K562 (cell line): ENCODE measurements around the gene PLEKHO1. TPM values are rescaled to one million over a fixed set of nuclear protein-coding genes. Genes with fewer than 3 reads are reported as not detected.

ENCODE experiments used
- CCAR2 ChIP-seq: fragments of 200-400 bp; formaldehyde crosslinking; IDR thresholded peaks from 2 replicates; pipeline ENCODE4 v1.6.1; 2017; ENCODE audit warnings: mild to moderate bottlenecking, low read depth, low read length
- CEBPB ChIP-seq: fragments of 450-650 bp; IDR thresholded peaks from 2 replicates; pipeline ENCODE4 v1.6.1; 2016; ENCODE audit warnings: missing genetic modification characterization, missing compliant biosample characterization
- CTBP1 ChIP-seq: fragments of 450-650 bp; IDR thresholded peaks from 2 replicates; pipeline ENCODE4 v1.6.1; 2016; ENCODE audit warnings: borderline replicate concordance
- DACH1 ChIP-seq: fragments of 450-650 bp; IDR thresholded peaks from 2 replicates; pipeline ENCODE4 v1.6.1; 2018; ENCODE audit not compliant: partially characterized antibody
- EP400 ChIP-seq: fragments of 450-650 bp; IDR thresholded peaks from 2 replicates; pipeline ENCODE4 v1.6.1; 2017; ENCODE audit warnings: antibody characterized with exemption, mild to moderate bottlenecking, moderate library complexity
- GABPB2 ChIP-seq: fragments of 250-450 bp; sonication (Bioruptor Pico); conservative IDR thresholded peaks from 2 replicates; pipeline ENCODE4 v1.5.1; 2021; ENCODE audit warnings: mild to moderate bottlenecking
- HNRNPLL ChIP-seq: fragments of 200-400 bp; formaldehyde crosslinking; IDR thresholded peaks from 2 replicates; pipeline ENCODE4 v1.6.1; 2017; ENCODE audit warnings: low read length, low read depth, mild to moderate bottlenecking; ENCODE audit not compliant: poor library complexity, severe bottlenecking
- ILF3 ChIP-seq: fragments of 450-650 bp; IDR thresholded peaks from 2 replicates; pipeline ENCODE4 v1.6.1; 2018; ENCODE audit warnings: antibody characterized with exemption, mild to moderate bottlenecking, moderate library complexity, borderline replicate concordance
- MAZ ChIP-seq, 2 experiments: fragments of 450-650 bp in 1 of 2; sonication (generic) in 1 of 2; formaldehyde crosslinking; IDR thresholded peaks in 1 of 2; conservative IDR thresholded peaks in 1 of 2; 2 replicates each; pipeline versions ENCODE4 v1.4.0 to v1.5.0; 2020; ENCODE audit warnings: mild to moderate bottlenecking in 1 of 2, missing genetic modification reagents in 1 of 2
- NR0B1 ChIP-seq: fragments of 450-650 bp; IDR thresholded peaks from one replicate; pipeline ENCODE4 v1.6.1; 2018; ENCODE audit warnings: mild to moderate bottlenecking, moderate library complexity; ENCODE audit not compliant: partially characterized antibody
- NR2C1 ChIP-seq, 2 experiments: fragments of 450-650 bp; IDR thresholded peaks; 2 replicates each; pipeline ENCODE4 v1.6.1; 2017; ENCODE audit warnings: mild to moderate bottlenecking in 2 of 2, antibody characterized with exemption in 1 of 2, inconsistent platforms in 1 of 2, missing compliant biosample characterization in 1 of 2, missing genetic modification characterization in 1 of 2
- PATZ1 ChIP-seq: fragments of 250-450 bp; sonication (Bioruptor Pico); IDR thresholded peaks from 2 replicates; pipeline ENCODE4 v1.5.0; 2020; ENCODE audit warnings: mild to moderate bottlenecking, borderline replicate concordance
- PHF20 ChIP-seq: fragments of 450-650 bp; IDR thresholded peaks from 2 replicates; pipeline ENCODE4 v1.6.1; 2018; ENCODE audit not compliant: partially characterized antibody
- RB1 ChIP-seq: fragments of 450-650 bp; IDR thresholded peaks from 2 replicates; pipeline ENCODE4 v1.6.1; 2017; ENCODE audit warnings: low read depth, mild to moderate bottlenecking
- RBM34 ChIP-seq: fragments of 200-400 bp; formaldehyde crosslinking; IDR thresholded peaks from 2 replicates; pipeline ENCODE4 v1.6.1; 2018; ENCODE audit warnings: low read length, borderline replicate concordance; ENCODE audit not compliant: insufficient read depth
- SMARCA5 ChIP-seq: fragments of 450-650 bp; IDR thresholded peaks from 2 replicates; pipeline ENCODE4 v1.6.1; 2016
- TRIM25 ChIP-seq: fragments of 450-650 bp; IDR thresholded peaks from 2 replicates; pipeline ENCODE4 v1.7.0; 2016; ENCODE audit warnings: borderline replicate concordance
- ZC3H8 ChIP-seq: fragments of 450-650 bp; IDR thresholded peaks from 2 replicates; pipeline ENCODE4 v1.6.1; 2017
- ZNF175 ChIP-seq: fragments of 200-800 bp; sonication (Bioruptor generic); IDR thresholded peaks from 2 replicates; pipeline ENCODE4 v1.6.1; 2016; ENCODE audit warnings: low read depth, mild to moderate bottlenecking, missing genetic modification characterization, missing compliant biosample characterization
- ZNF239 ChIP-seq: fragments of 250-450 bp; sonication (Bioruptor Pico); IDR thresholded peaks from 2 replicates; pipeline ENCODE4 v1.4.0; 2020; ENCODE audit warnings: mild to moderate bottlenecking
- ZNF263 ChIP-seq: sonication (generic); formaldehyde crosslinking; IDR thresholded peaks from 2 replicates; pipeline ENCODE4 v1.8.0; 2022; ENCODE audit warnings: mild to moderate bottlenecking, missing genetic modification reagents, borderline replicate concordance
- ZNF586 ChIP-seq: fragments of 450-650 bp; formaldehyde crosslinking; conservative IDR thresholded peaks from 2 replicates; pipeline ENCODE4 v1.4.0; 2020; ENCODE audit warnings: mild to moderate bottlenecking, moderate library complexity
- ZNF644 ChIP-seq: fragments of 200-800 bp; sonication (Bioruptor generic); IDR thresholded peaks from 2 replicates; pipeline ENCODE4 v1.6.1; 2016; ENCODE audit warnings: low read depth, missing genetic modification characterization, missing compliant biosample characterization
- polyA plus RNA-seq, 8 experiments: library from polyadenylated mRNA; depleted of rRNA in 4 of 8; stranded (reverse) in 5 of 8; unstranded in 3 of 8; fragments of >200 nt; fragmentation: Nextera tagmentation in 2 of 8; fragmentation: Illumina TruSeq in 1 of 8; extraction: Ambion mirVana in 2 of 8; extraction: Trizol in 1 of 8; gene quantifications; 2 replicates each; pipeline versions ENCODE4 v1.2.1 to v1.2.3, GENCODE V29; 2011 to 2014; ENCODE audit warnings: inconsistent platforms in 1 of 8, missing spikeins in 1 of 8
- total RNA-seq, 7 experiments: library from RNA; depleted of rRNA in 6 of 7; stranded (reverse); fragments of >200 nt in 6 of 7; fragmentation: Illumina TruSeq in 2 of 7; extraction: Trizol in 2 of 7; gene quantifications; 2 replicates each; pipeline versions ENCODE4 v1.2.1 to v1.2.3, GENCODE V29; 2011 to 2021; ENCODE audit warnings: low replicate concordance in 1 of 7

Gene PLEKHO1
- total and polyA plus RNA-seq, 9 of the 15 experiments (the other 6 are each of a cell fraction or from before 2014, with no cell fraction given), result 0.39 to 16.2 (median 9.6) TPM

GRCh38 chr1:150165622-150166612 lies 16.2 kb downstream of the PLEKHO1 start (continued):
- TF ChIP-seq ILF3 (no peak), RBM34 (no peak), ZNF263 (CRISPR knock-in tag) (no peak; the same call in 1 of the 2 replicates), EP400 (peak; percentile 49; the same call in 1 of the 2 replicates), MAZ (CRISPR knock-in tag; conservative IDR thresholded peaks at IDR 0.05 in 1 of 2, IDR thresholded peaks at IDR 0.05 in 1 of 2) (peak in 1 of 2 experiments; percentile 59; a peak in 2 of 4 replicates), PATZ1 (CRISPR knock-in tag) (no peak), HNRNPLL (no peak), PHF20 (peak; percentile 39), ZNF586 (CRISPR knock-in tag) (no peak), ZNF175 (CRISPR knock-in tag) (0 out of 2 replicates have a peak, but pooled peaks have one; percentile 56), ZNF239 (no peak), NR0B1 (no peak), DACH1 (no peak), RB1 (peak; percentile 46; the same call in 1 of the 2 replicates), NR2C1 (IDR thresholded peaks at IDR 0.05) (no peak), NR2C1 (tag; IDR thresholded peaks at IDR 0.05) (no peak; the same call in 1 of the 2 replicates), ZNF644 (tag) (no peak), CCAR2 (no peak), CTBP1 (peak; percentile 69), ZC3H8 (no peak), TRIM25 (no peak), GABPB2 (CRISPR knock-in tag) (no peak), SMARCA5 (peak; percentile 42; the same call in 1 of the 2 replicates), CEBPB (tag) (no peak)
